BE2C (cell line): Measurements from ENCODE around the gene FAM124A.

Experiments
- DNase-seq: peaks from one replicate; pipeline ENCODE4 v3.0.0-alpha.2; 2020
- H3K27me3 ChIP-seq: fragments of 250-450 bp; sonication (Bioruptor Pico); 2 replicates; pipeline ENCODE4 v1.5.1; 2020; ENCODE audit warnings: mild to moderate bottlenecking
- H3K36me3 ChIP-seq: fragments of 250-450 bp; sonication (Bioruptor Pico); 2 replicates; pipeline ENCODE4 v1.5.1; 2020; ENCODE audit warnings: mild to moderate bottlenecking
- H3K4me1 ChIP-seq: fragments of 250-450 bp; sonication (Bioruptor Pico); 2 replicates; pipeline ENCODE4 v1.5.1; 2020
- H3K4me3 ChIP-seq: 2 replicates; pipeline ENCODE4 v1.5.1; 2011; ENCODE audit warnings: low read depth, low read length
- H3K9me3 ChIP-seq: fragments of 250-450 bp; sonication (Bioruptor Pico); 2 replicates; pipeline ENCODE4 v1.5.1; 2020
- TF ChIP-seq, protein P1 (sequence below): IDR thresholded peaks from 2 replicates; pipeline ENCODE4 v1.5.1; 2012; ENCODE audit warnings: mild to moderate bottlenecking, low read depth, low read length

The FAM124A gene

DNA sequence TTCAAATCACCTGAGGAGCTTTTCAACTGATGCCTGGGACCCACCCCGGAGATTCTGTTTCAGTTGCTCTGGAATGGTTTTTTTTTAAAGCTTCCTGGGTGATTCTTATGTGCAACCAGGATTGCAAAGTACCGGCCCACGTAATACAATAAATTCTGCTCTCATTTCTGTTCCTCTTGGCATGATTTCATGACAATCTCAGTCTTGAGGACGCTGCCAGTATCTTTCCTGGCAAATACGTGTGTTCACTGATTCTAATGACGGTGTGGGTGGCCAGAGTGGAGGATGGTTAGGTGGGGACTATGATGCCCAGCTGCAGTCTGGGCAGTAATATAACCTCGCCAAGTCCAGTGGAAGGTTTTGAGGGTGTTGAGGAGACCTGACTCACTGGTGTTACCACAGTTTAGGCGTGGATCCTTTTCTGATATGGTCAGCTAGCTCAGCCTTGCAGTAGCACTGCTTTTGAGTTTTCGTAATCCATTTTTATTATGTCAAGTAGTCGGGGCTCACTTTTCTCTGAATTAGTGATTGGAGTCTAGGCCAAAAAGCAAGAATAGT, 49.4 kb downstream of the FAM124A start:
- no peak for DNase-seq
- Histone ChIP-seq H3K4me1 (no peaks in the 10 kb centered on the region), H3K36me3 (no peaks in the 10 kb centered on the region), H3K27me3 (no peaks in the 10 kb centered on the region), H3K9me3 (no peaks in the 10 kb centered on the region), H3K4me3 (no peak overlapping the region)
- TF ChIP-seq, protein P1, sequence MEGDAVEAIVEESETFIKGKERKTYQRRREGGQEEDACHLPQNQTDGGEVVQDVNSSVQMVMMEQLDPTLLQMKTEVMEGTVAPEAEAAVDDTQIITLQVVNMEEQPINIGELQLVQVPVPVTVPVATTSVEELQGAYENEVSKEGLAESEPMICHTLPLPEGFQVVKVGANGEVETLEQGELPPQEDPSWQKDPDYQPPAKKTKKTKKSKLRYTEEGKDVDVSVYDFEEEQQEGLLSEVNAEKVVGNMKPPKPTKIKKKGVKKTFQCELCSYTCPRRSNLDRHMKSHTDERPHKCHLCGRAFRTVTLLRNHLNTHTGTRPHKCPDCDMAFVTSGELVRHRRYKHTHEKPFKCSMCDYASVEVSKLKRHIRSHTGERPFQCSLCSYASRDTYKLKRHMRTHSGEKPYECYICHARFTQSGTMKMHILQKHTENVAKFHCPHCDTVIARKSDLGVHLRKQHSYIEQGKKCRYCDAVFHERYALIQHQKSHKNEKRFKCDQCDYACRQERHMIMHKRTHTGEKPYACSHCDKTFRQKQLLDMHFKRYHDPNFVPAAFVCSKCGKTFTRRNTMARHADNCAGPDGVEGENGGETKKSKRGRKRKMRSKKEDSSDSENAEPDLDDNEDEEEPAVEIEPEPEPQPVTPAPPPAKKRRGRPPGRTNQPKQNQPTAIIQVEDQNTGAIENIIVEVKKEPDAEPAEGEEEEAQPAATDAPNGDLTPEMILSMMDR = no peak

DNA sequence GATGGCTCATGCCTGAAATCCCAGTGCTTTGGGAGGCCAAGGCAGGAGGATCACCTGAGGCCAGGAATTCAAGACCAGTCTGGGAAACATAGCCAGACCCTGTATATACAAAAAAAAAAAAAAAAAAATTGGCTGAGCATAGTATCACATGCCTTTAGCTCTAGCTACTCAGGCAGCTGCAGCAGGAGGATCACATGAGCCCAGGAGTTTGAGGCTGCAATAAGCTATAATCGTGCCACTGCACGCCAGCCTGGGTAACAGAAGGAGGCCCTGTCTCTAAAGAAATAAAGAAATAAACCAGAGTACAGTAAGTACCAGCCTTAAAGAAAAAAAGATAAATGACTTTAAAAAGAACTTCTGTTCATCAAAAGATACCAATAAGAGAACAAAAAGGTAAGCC, 52.9 kb downstream of the FAM124A start:
- no peak overlapping the region for H3K4me3 ChIP-seq
- no peaks in the 10 kb centered on the region for H3K9me3 ChIP-seq
- DNase-seq = no peak
- no peaks in the 10 kb centered on the region for H3K4me1 ChIP-seq
- TF ChIP-seq, protein P1 = no peak
- no peaks in the 10 kb centered on the region for H3K27me3 ChIP-seq
- H3K36me3 ChIP-seq = no peaks in the 10 kb centered on the region

DNA sequence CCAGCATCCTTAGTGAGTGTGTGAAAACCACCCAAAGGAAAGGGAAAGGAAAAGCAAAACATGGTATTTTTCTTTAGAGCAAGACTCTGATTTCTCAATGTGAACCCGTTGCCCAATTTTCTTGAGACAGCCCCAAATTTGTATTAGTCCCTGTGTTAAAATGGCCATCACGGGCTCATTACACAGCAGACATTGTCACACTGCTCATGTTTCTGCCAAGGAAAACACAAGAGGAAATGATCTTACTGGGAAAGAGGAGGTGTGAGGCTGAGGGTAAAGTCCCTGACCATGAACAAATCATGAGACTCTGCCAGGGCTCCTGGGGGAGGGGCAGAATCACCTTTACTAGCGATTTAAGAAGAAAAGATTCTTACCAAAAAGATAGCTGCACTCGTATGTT, 54.4 kb downstream of the FAM124A start:
- Histone ChIP-seq H3K36me3 (no peaks in the 10 kb centered on the region), H3K27me3 (no peaks in the 10 kb centered on the region), H3K4me1 (no peaks in the 10 kb centered on the region), H3K4me3 (no peak overlapping the region), H3K9me3 (no peaks in the 10 kb centered on the region)
- TF ChIP-seq, protein P1 = no peak
- no peak for DNase-seq

DNA sequence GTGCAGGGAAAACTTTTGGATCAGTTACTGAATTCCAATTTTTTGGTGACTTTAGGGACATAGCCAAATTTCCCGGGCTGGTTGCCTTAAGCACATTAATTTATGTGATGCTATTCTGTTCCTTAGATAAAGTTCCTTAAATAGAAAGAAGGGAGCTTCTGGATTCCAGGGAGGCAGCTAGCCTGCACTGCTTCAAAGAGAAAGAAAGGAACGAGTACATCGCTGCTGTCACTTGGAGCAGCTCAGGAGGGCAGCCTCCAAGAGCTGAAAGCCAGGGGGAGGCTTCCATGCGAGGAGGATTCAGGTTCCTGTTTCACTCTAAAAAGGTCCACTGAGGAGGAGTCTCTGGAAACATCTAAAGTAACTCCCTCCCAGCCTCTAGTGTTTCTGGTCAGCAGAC, 55.7 kb downstream of the FAM124A start:
- no peak for DNase-seq
- H3K9me3 ChIP-seq = no peaks in the 10 kb centered on the region
- TF ChIP-seq, protein P1 = no peak
- no peaks in the 10 kb centered on the region for H3K36me3 ChIP-seq
- H3K27me3 ChIP-seq = no peaks in the 10 kb centered on the region
- no peak overlapping the region for H3K4me3 ChIP-seq
- H3K4me1 ChIP-seq = no peaks in the 10 kb centered on the region

DNA sequence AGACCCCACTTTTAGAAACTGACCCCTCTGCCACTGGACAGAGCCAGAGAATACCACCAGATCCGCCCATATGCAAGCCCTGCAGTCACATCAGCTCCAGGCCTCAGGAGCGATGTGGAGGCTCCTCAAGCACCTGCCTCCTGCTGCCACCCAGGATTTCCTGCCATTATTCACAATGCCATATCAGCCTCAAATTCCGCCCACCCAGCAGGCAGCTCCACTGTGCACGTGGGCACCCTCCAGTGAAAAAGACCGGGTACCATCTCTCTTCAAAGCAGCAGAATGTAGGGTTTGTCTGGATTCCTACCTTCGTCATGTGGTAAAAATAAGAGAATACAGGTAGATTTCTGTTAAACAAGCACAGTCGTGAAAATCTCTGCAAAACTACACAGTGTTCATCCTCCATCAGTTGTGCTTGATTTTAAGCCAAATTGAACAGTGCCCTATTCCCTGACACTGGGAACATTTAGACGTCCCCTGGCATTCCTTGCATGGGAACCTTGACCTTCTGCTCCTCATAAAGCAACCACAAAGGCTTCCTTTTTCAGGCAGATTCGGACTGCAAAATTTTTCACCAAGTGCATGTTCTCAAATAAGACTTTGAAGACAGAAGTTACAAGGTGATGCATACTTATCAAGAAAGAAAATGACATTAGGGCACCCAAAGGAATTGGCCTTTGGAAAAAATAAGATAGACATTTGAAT, 56.4 kb downstream of the FAM124A start:
- Histone ChIP-seq H3K4me1 (no peaks in the 10 kb centered on the region), H3K9me3 (no peaks in the 10 kb centered on the region), H3K4me3 (no peak overlapping the region), H3K27me3 (no peaks in the 10 kb centered on the region), H3K36me3 (no peaks in the 10 kb centered on the region)
- no peak for DNase-seq
- TF ChIP-seq, protein P1 = no peak

DNA sequence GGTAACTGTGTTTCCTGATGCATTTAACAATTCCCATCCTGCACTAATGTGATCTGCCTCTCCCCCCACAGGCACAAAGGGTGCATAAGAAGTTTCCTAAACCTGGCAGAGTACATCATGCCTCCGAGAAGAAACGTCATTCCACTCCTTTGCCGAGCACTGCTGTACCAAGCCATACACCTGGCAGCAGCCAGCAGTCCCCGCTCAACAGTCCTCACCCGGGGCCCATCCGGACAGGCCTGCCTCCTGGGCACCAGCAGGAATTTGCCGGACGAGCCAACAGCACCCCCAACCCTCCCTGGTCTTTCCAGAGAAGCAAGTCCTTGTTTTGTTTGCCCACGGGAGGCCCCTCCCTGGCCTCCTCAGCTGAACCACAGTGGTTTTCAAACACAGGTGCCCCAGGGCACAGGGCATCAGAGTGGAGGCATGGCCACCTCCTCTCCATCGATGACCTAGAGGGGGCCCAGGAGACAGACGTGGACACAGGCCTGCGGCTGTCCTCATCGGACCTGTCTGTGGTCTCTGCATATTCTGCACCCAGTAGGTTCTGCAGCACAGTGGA, 58.3 kb downstream of the FAM124A start:
- H3K36me3 ChIP-seq = no peaks in the 10 kb centered on the region
- no peaks in the 10 kb centered on the region for H3K4me1 ChIP-seq
- DNase-seq = no peak
- no peaks in the 10 kb centered on the region for H3K27me3 ChIP-seq
- TF ChIP-seq, protein P1 = no peak
- no peaks in the 10 kb centered on the region for H3K9me3 ChIP-seq
- H3K4me3 ChIP-seq = no peak overlapping the region
